Tibial nerve (tissue), 3 donors: ENCODE results near the gene RNU6-7.

ENCODE experiments used
- CTCF ChIP-seq, 5 experiments: fragments of 200-600 bp in 3 of 5; fragments of 450-650 bp in 2 of 5; sonication (generic) in 3 of 5; IDR thresholded peaks; one replicate each; pipeline ENCODE4 v1.5.1; 2016 to 2019; ENCODE audit warnings: antibody characterized with exemption in 5 of 5, mild to moderate bottlenecking in 3 of 5, moderate library complexity in 2 of 5
- POLR2A ChIP-seq, 2 donors: fragments of 450-650 bp; IDR thresholded peaks; one replicate each; pipeline ENCODE4 v1.6.1; 2017; ENCODE audit warnings: antibody characterized with exemption in 2 of 2, mild to moderate bottlenecking in 2 of 2, moderate library complexity in 2 of 2

- TF ChIP-seq CTCF (IDR thresholded peaks at IDR 0.05) (no peak), POLR2A (IDR thresholded peaks at IDR 0.05) (no peak)
These were observed 42.6 kb downstream of the RNU6-7 start for GRCh38 chr14:32244404-32244803.
